GM12878 (cell line): Measurements from ENCODE around the gene ZDHHC3. TPM values are rescaled to one million over a fixed set of nuclear protein-coding genes. Genes with fewer than 3 reads are reported as not detected.

Experiments used
- ATAC-seq: fragments of 200-7000 bp; cut with Tn5 transposase; 3 replicates; pipeline ENCODE4 v1.9.1; 2020; ENCODE audit warnings: mild to moderate bottlenecking, moderate library complexity
- BruUV-seq: library from RNA; stranded (reverse); fragments of 400-500 nt; replicated peaks from 2 replicates; lab custom pipeline; 2021; lab: Mats Ljungman, UMichigan
- CTCF ChIA-PET: fragments of 300-600 bp; sonication (Branson Sonifier 250); formaldehyde crosslinking; extraction: SDS; loops from one replicate; lab custom pipeline; 2021; ENCODE audit warnings: inconsistent platforms; lab: Yijun Ruan, JAX
- POLR2A ChIA-PET: fragments of 350-600 bp; formaldehyde crosslinking; extraction: SDS; loops from one replicate; lab custom pipeline; 2021; ENCODE audit warnings: inconsistent platforms; lab: Charles Lee
- RAD21 ChIA-PET: fragments of 300-600 bp; sonication (Branson Sonifier 250); formaldehyde crosslinking; loops from one replicate; lab custom pipeline; 2023; ENCODE audit warnings: antibody characterized with exemption; ENCODE audit not compliant: unreplicated experiment; lab: Charles Lee
- SMC1A ChIA-PET: fragments of 300-600 bp; sonication (Branson Sonifier 250); formaldehyde crosslinking; loops from one replicate; lab custom pipeline; 2023; ENCODE audit not compliant: unreplicated experiment, uncharacterized antibody; lab: Charles Lee
- DNase-seq: peaks from one replicate; pipeline ENCODE4 v3.0.0-alpha.2; 2011; ENCODE audit warnings: low read depth, low spot score
- FAIRE-seq: peaks from 3 replicates; lab custom pipeline; 2011; peaks lifted over from hg19 to GRCh38; lab: Jason Lieb, UNC
- H2AFZ ChIP-seq: 2 replicates; pipeline ENCODE4 v1.6.0; 2011; ENCODE audit warnings: low read depth, low read length, control low read depth; ENCODE audit not compliant: control insufficient read depth
- H3K27ac ChIP-seq: 2 replicates; pipeline ENCODE4 v1.5.1; 2011; ENCODE audit warnings: control low read depth; ENCODE audit not compliant: control insufficient read depth, insufficient read depth
- H3K27me3 ChIP-seq, 2 experiments: replicated peaks in 1 of 2; 2 replicates each; pipeline versions ENCODE4 v1.6.0 to v1.6.1; 2011; ENCODE audit warnings: low read length in 1 of 2; ENCODE audit not compliant: control insufficient read depth in 2 of 2, insufficient read depth in 2 of 2
- H3K36me3 ChIP-seq, 2 experiments: 2 replicates each; pipeline ENCODE4 v1.5.1; 2011; ENCODE audit warnings: low read length in 1 of 2; ENCODE audit not compliant: control insufficient read depth in 2 of 2, insufficient read depth in 2 of 2
- H3K4me1 ChIP-seq: 2 replicates; pipeline ENCODE4 v1.6.1; 2011; ENCODE audit warnings: mild to moderate bottlenecking, low read length, moderate library complexity, mixed read lengths; ENCODE audit not compliant: control insufficient read depth, insufficient read depth
- H3K4me2 ChIP-seq: 2 replicates; pipeline ENCODE4 v1.6.0; 2011; ENCODE audit warnings: control low read depth; ENCODE audit not compliant: control insufficient read depth, insufficient read depth
- H3K4me3 ChIP-seq: fragments of 200-600 bp; sonication (generic); 2 replicates; pipeline ENCODE4 v1.5.1; 2016
- H3K79me2 ChIP-seq: 2 replicates; pipeline ENCODE4 v1.6.0; 2011; ENCODE audit warnings: low read length; ENCODE audit not compliant: control insufficient read depth, insufficient read depth
- H3K9ac ChIP-seq: 2 replicates; pipeline ENCODE4 v1.8.0; 2011; ENCODE audit warnings: low read length, control low read depth, mixed read lengths; ENCODE audit not compliant: control insufficient read depth, insufficient read depth
- H3K9me3 ChIP-seq: replicated peaks from 3 replicates; pipeline ENCODE4 v1.5.1; 2011; ENCODE audit warnings: mild to moderate bottlenecking, low read length; ENCODE audit not compliant: control insufficient read depth, insufficient read depth
- H4K20me1 ChIP-seq: 2 replicates; pipeline ENCODE4 v1.6.0; 2011; ENCODE audit not compliant: control insufficient read depth, insufficient read depth
- RAD21 ChIP-seq: IDR thresholded peaks from 2 replicates; pipeline ENCODE4 v1.6.1; 2011; ENCODE audit warnings: mild to moderate bottlenecking, low read depth, low read length, moderate library complexity; ENCODE audit not compliant: insufficient read depth
- SUPT20H ChIP-seq: IDR thresholded peaks from 2 replicates; pipeline ENCODE4 v1.6.1; 2011; ENCODE audit warnings: low read depth, mild to moderate bottlenecking, low read length, moderate library complexity, borderline replicate concordance; ENCODE audit not compliant: control insufficient read depth
- WGBS: methylation state at CpG from one replicate; pipeline ENCODE4 v1.1.6; 2016; ENCODE audit warnings: low lambda C conversion rate; ENCODE audit not compliant: insufficient replicate concordance, insufficient coverage; ENCODE audit errors: missing lambda C conversion rate; 5-methylcytosine and 5-hydroxymethylcytosine counted together
- in situ Hi-C: fragments of 300-500 bp; cut with MboI; formaldehyde crosslinking; loops from 9 replicates; pipeline ENCODE4 v1.14.3; 2018; ENCODE audit warnings: mixed read lengths
- intact Hi-C: fragments of 100-400 bp; cut with micrococcal nuclease; formaldehyde crosslinking; loops from one replicate; pipeline ENCODE4 v1.14.2; 2022; ENCODE audit not compliant: unreplicated experiment
- polyA plus RNA-seq, 11 experiments: library from polyadenylated mRNA; depleted of rRNA in 4 of 11; unstranded in 6 of 11; stranded (reverse) in 5 of 11; fragments of >200 nt; fragmentation: Nextera tagmentation in 4 of 11; fragmentation: Illumina TruSeq in 1 of 11; extraction: Ambion mirVana in 4 of 11; extraction: Trizol in 1 of 11; gene quantifications; 1 replicate in 1 of 11; 2 replicates in 10 of 11; pipeline versions ENCODE4 v1.2.1 to v1.2.3, GENCODE V29; 2011 to 2016; ENCODE audit warnings: inconsistent platforms in 2 of 11, missing spikeins in 2 of 11, low read depth in 1 of 11
- total RNA-seq, 4 experiments: library from RNA; depleted of rRNA in 3 of 4; stranded (reverse); fragments of >200 nt in 3 of 4; fragmentation: Illumina TruSeq in 1 of 4; extraction: Trizol in 1 of 4; gene quantifications; 2 replicates each; pipeline versions ENCODE4 v1.2.1 to v1.2.3, GENCODE V29; 2013 to 2021
- TF ChIP-seq, protein P1 (sequence below), 3 experiments: IDR thresholded peaks in 2 of 3; conservative IDR thresholded peaks in 1 of 3; 2 replicates each; pipeline ENCODE4 v1.5.1; 2011; ENCODE audit warnings: low read depth in 3 of 3, low read length in 3 of 3, mild to moderate bottlenecking in 3 of 3, control low read depth in 2 of 3, moderate library complexity in 2 of 3, inconsistent platforms in 1 of 3, mixed read lengths in 1 of 3; ENCODE audit not compliant: control insufficient read depth in 2 of 3, insufficient read depth in 1 of 3; ENCODE audit errors: extremely low read depth in 1 of 3
- TF ChIP-seq, protein P2 (sequence below): IDR thresholded peaks from 2 replicates; pipeline ENCODE4 v1.6.1; 2011; ENCODE audit warnings: low read depth, mild to moderate bottlenecking, low read length, moderate library complexity, borderline replicate concordance; ENCODE audit errors: extremely low read depth

ZDHHC3 gene
- total and polyA plus RNA-seq, 10 of the 15 experiments (the other 5 are each of a cell fraction or from before 2014, with no cell fraction given): 6.8 to 79.1 (median 40.8) TPM

DNA sequence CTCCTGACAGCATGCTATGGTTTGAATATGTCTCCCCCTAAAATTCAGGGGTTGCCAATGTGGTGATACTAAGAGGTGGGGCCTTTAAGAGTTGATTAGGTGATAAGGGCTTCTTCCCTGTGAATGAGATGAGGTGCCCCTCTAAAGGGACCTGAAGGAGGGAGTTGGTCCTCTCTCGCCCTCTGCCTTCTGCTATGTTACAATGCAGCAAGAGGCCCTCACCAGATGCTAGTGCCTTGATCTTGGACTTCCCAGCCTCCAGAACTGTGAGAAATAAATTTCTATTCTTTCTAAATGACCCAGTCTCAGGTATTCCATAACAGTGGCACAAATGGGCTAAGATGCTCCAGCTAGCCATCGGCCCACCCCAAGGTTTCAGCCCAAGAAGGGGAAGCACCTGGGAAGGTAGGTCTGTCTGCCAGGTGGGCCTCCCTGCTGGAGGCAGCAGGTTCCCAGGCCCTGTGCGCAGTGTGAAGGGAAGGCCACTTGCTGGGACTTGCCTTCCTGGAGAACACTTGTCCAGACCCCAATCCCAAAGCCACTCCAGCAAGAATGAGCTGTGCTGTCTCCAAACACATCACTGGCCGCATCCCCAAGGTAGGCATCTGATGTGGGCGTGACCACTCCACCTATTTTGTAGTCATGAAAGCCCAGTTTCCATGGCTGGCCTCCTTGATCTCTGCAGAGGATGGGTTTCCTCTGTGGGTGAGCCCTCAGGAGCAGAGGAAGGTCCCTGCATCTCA, 92.6 kb downstream of the ZDHHC3 start:
- ChIA-PET POLR2A (interaction anchor here (0.8 kb wide), 1 partner anchor 21 kb away, joined by 3 read pairs; no protein-coding TSS in a partner anchor), RAD21 (interaction anchor here (0.6 kb wide), 1 partner anchor 13 kb away, joined by 3 read pairs; no protein-coding TSS in a partner anchor), SMC1A (no interaction called here), CTCF (interaction anchor here (0.6 to 2.8 kb wide), 2 partner anchors 264 to 350 kb away, joined by 3 to 9 read pairs; no protein-coding TSS in a partner anchor)
- Histone ChIP-seq H3K27ac (no peak overlapping the region), H3K27me3 (no peaks in the 10 kb centered on the region), H3K4me2 (no peak overlapping the region), H3K4me1 (no peaks in the 10 kb centered on the region), H3K79me2 (no peaks in the 10 kb centered on the region), H3K36me3 (no peaks in the 10 kb centered on the region), H3K9me3 (no peaks in the 10 kb centered on the region), H4K20me1 (no peaks in the 10 kb centered on the region), H3K4me3 (no peak overlapping the region), H3K9ac (no peak overlapping the region), H2AFZ (no peak overlapping the region)
- ATAC-seq (no peak), FAIRE-seq (no peak), DNase-seq (no peak)
- no TSS peak for BruUV-seq
- intact Hi-C loops: no loop called here
- in situ Hi-C loops: no loop called here
- TF ChIP-seq RAD21: peak; percentile 12; the same call in 1 of the 2 replicates
- TF ChIP-seq, protein P1, sequence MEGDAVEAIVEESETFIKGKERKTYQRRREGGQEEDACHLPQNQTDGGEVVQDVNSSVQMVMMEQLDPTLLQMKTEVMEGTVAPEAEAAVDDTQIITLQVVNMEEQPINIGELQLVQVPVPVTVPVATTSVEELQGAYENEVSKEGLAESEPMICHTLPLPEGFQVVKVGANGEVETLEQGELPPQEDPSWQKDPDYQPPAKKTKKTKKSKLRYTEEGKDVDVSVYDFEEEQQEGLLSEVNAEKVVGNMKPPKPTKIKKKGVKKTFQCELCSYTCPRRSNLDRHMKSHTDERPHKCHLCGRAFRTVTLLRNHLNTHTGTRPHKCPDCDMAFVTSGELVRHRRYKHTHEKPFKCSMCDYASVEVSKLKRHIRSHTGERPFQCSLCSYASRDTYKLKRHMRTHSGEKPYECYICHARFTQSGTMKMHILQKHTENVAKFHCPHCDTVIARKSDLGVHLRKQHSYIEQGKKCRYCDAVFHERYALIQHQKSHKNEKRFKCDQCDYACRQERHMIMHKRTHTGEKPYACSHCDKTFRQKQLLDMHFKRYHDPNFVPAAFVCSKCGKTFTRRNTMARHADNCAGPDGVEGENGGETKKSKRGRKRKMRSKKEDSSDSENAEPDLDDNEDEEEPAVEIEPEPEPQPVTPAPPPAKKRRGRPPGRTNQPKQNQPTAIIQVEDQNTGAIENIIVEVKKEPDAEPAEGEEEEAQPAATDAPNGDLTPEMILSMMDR (IDR thresholded peaks at IDR 0.05 in 2 of 3, conservative IDR thresholded peaks at IDR 0.05 in 1 of 3; ENCODE audit: control insufficient read depth in 2 of 3, extremely low read depth in 1 of 3, insufficient read depth in 1 of 3, low read depth in 3 of 3, low read length in 3 of 3): 0 out of 6 replicates have a peak, but pooled peaks of 1 of the 3 experiments have one; percentile 11
- TF ChIP-seq SUPT20H: no peak
- TF ChIP-seq, protein P2, sequence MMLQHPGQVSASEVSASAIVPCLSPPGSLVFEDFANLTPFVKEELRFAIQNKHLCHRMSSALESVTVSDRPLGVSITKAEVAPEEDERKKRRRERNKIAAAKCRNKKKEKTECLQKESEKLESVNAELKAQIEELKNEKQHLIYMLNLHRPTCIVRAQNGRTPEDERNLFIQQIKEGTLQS: no peak
- WGBS: 34% methylated on average over 5 of the region's 5 CpGs
